Measurements from ENCODE around the gene CMBL. TPM values are rescaled to one million over a fixed set of nuclear protein-coding genes. Genes with fewer than 3 reads are reported as not detected.

Gene CMBL
- total RNA-seq, 3 donors from 2014 or later: 8.2 to 9.4 (median 9.2) TPM

DNA sequence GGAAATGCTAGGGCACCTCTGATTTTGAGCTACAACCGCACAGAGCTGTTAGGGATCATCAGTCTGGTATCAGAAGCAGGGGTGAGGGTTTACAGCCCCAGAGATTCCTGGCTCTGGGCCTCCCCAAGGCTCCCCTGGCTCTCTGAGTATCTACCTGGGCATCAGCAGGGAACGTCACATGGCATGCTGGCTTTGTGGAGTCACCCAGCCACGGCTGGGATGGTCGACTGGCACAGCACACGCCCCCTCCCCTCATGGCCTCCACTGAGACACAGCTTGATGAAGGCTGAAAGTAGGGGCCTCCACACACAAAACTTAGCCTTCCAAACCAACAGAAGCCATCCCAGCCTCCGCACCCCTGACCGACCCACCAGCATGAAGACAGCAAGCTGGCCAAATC is 74.7 kb downstream of the CMBL start:
- intact Hi-C loops (cut with DNase I; ENCODE audit: low total_unique reads): no loop called here
- no peak overlapping the region for H3K27ac ChIP-seq
- no peak overlapping the region for H3K4me3 ChIP-seq
- peaks cover 4% of the 10 kb centered on the region for H3K36me3 ChIP-seq
- DNase-seq (ENCODE audit: low spot score in 2 of 2): no peak
- H3K9me3 ChIP-seq: no peaks in the 10 kb centered on the region
- no peak for TF ChIP-seq POLR2A (IDR thresholded peaks at IDR 0.05)
- TF ChIP-seq POLR2AphosphoS5 (IDR thresholded peaks at IDR 0.05): no peak
- TF ChIP-seq, protein P1, sequence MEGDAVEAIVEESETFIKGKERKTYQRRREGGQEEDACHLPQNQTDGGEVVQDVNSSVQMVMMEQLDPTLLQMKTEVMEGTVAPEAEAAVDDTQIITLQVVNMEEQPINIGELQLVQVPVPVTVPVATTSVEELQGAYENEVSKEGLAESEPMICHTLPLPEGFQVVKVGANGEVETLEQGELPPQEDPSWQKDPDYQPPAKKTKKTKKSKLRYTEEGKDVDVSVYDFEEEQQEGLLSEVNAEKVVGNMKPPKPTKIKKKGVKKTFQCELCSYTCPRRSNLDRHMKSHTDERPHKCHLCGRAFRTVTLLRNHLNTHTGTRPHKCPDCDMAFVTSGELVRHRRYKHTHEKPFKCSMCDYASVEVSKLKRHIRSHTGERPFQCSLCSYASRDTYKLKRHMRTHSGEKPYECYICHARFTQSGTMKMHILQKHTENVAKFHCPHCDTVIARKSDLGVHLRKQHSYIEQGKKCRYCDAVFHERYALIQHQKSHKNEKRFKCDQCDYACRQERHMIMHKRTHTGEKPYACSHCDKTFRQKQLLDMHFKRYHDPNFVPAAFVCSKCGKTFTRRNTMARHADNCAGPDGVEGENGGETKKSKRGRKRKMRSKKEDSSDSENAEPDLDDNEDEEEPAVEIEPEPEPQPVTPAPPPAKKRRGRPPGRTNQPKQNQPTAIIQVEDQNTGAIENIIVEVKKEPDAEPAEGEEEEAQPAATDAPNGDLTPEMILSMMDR (IDR thresholded peaks at IDR 0.05): no peak
- no peaks in the 10 kb centered on the region for H3K27me3 ChIP-seq
- no peaks in the 10 kb centered on the region for H3K4me1 ChIP-seq

DNA sequence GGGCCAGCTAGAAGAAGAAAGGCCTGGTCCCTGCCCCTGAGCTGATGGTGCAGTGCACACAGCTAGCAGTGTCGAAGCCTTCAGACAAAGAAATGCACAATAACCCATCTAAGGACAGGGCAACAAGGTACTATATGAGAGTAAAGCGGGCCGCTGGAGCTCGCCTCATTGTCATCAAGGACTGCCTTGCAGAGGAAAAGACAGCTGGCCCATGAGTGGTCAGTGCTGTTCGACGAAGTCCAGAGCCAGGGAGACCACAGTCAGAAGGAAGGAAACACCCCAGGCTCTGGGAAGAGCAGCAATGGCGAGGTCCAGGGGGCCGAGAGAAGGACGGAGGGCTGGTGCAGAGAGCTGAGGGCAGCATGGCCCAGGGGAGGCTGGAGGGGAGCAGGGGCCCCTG is 75.3 kb downstream of the CMBL start:
- DNase-seq (ENCODE audit: low spot score in 2 of 2): no peak
- no peak for TF ChIP-seq POLR2A (IDR thresholded peaks at IDR 0.05)
- TF ChIP-seq, protein P1 (IDR thresholded peaks at IDR 0.05): no peak
- TF ChIP-seq POLR2AphosphoS5 (IDR thresholded peaks at IDR 0.05): no peak
- no peaks in the 10 kb centered on the region for H3K9me3 ChIP-seq
- H3K36me3 ChIP-seq: peaks cover 4% of the 10 kb centered on the region
- intact Hi-C loops (cut with DNase I; ENCODE audit: low total_unique reads): no loop called here
- no peaks in the 10 kb centered on the region for H3K4me1 ChIP-seq
- H3K4me3 ChIP-seq: no peak overlapping the region
- no peaks in the 10 kb centered on the region for H3K27me3 ChIP-seq
- no peak overlapping the region for H3K27ac ChIP-seq

DNA sequence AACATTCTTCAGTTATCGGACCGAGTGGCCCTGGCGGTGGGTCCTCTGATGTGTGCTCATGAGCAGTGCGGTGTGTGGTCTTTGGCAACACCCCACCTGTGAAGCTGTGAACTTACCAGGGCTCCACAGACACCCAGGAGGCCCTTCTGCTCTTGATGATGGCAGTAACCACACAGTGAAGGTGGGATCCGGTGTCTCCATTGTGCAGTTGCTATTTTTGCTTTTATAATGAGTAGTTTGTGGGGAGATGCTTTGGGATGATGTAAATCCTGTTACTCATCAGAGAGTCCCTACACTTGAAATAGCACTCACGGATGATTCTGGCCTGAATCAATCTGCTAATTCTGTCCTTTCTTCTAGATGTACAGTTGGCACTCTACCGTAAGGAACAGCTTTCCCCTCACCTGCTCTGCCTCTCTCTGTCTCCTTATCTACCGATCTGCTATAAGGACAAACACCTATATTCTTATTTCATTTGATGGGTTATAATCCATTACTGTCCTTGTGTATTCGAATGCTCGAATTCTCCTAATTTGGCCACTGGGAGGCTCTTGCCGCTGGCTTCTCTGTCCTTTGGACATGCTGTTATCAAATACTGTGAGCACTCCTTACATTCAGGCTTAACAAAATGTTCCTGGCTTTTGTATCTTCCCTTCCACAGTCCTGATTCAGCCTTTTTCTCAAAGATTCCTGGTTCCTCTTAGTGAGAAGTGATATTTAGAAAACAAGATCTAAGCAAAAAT is 78.2 kb downstream of the CMBL start:
- no peak overlapping the region for H3K4me3 ChIP-seq
- H3K27ac ChIP-seq: no peak overlapping the region
- intact Hi-C loops (cut with DNase I; ENCODE audit: low total_unique reads): no loop called here
- TF ChIP-seq, protein P1 (IDR thresholded peaks at IDR 0.05): no peak
- TF ChIP-seq POLR2A (IDR thresholded peaks at IDR 0.05) (no peak), POLR2AphosphoS5 (IDR thresholded peaks at IDR 0.05) (no peak)
- H3K4me1 ChIP-seq: no peaks in the 10 kb centered on the region
- no peak for DNase-seq (ENCODE audit: low spot score in 2 of 2)
- H3K36me3 ChIP-seq: no peaks in the 10 kb centered on the region
- peaks cover 4 to 9% of the 10 kb centered on the region in 2 donors for H3K9me3 ChIP-seq
- H3K27me3 ChIP-seq: no peaks in the 10 kb centered on the region

DNA sequence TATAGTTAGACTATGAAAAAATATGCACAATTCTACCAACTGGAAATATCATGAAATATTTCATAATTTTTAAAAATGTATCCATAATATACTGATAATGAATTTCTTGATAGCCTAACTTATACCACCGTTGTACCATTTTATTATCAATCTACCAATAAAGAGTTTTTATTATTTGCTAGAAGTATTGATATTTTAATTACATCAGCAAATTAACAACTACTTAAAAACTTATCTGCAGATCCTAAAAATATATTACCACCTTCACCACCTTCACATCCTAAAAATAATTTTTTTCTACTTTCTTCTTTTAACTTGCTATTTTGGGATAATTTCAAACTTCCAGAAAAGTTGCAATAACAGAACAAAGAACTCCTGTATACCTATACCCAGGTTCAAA is 79.4 kb downstream of the CMBL start:
- H3K4me1 ChIP-seq: no peaks in the 10 kb centered on the region
- H3K36me3 ChIP-seq: no peaks in the 10 kb centered on the region
- H3K27me3 ChIP-seq: no peaks in the 10 kb centered on the region
- no peak overlapping the region for H3K4me3 ChIP-seq
- TF ChIP-seq POLR2AphosphoS5 (IDR thresholded peaks at IDR 0.05) (no peak), POLR2A (IDR thresholded peaks at IDR 0.05) (no peak)
- TF ChIP-seq, protein P1 (IDR thresholded peaks at IDR 0.05): no peak
- DNase-seq (ENCODE audit: low spot score in 2 of 2): no peak
- intact Hi-C loops (cut with DNase I; ENCODE audit: low total_unique reads): no loop called here
- H3K9me3 ChIP-seq: peaks cover 9 to 13% of the 10 kb centered on the region in 2 donors
- H3K27ac ChIP-seq: no peak overlapping the region

Other genes with a start within 250 kb of the CMBL start
- 10 to 100 TPM; 15.1 to 23.9 (median 15.7) TPM for gene ATPSCKMT, start 58.0 kb downstream of the CMBL start, total RNA-seq
- 100 to 1,000 TPM; 151 to 208 (median 180) TPM for gene CCT5, start 57.6 kb downstream of the CMBL start, total RNA-seq
- gene MARCHF6, start 45.8 kb upstream of the CMBL start, total RNA-seq: 100 to 1,000 TPM in 2 of 3 donors, 10 to 100 TPM in 1; 90.8 to 123 (median 121) TPM
- 1 to 10 TPM in 1 of 3 donors, under 1 TPM in 2; 0.29 to 2.9 (median 0.48) TPM for gene ROPN1L, start 134.0 kb upstream of the CMBL start, total RNA-seq